HCT116 (cell line): Measurements from ENCODE around the gene ERC1. TPM values are rescaled to one million over a fixed set of nuclear protein-coding genes. Genes with fewer than 3 reads are reported as not detected.

Source experiments
- ATAC-seq: fragments of 200-7000 bp; cut with Tn5 transposase; 2 replicates; pipeline ENCODE4 v1.9.1; 2020; ENCODE audit warnings: mild to moderate bottlenecking, moderate library complexity
- BruUV-seq: library from RNA; stranded (reverse); fragments of 400-500 nt; replicated peaks from 2 replicates; lab custom pipeline; 2021; lab: Mats Ljungman, UMichigan
- CTCF ChIA-PET: fragments of 300-600 bp; sonication (Branson Sonifier 250); formaldehyde crosslinking; loops from one replicate; lab custom pipeline; 2021; ENCODE audit warnings: antibody characterized with exemption; lab: Charles Lee
- POLR2A ChIA-PET: fragments of 300-600, 350-600 bp; sonication (Branson Sonifier 250); formaldehyde crosslinking; loops from one replicate; lab custom pipeline; 2021; ENCODE audit warnings: antibody characterized with exemption; lab: Charles Lee
- RAD21 ChIA-PET, 2 experiments: fragments of 300-600 bp; sonication (Branson Sonifier 250); formaldehyde crosslinking; loops; one replicate each; lab custom pipeline; 2023; ENCODE audit warnings: low total read pairs in 2 of 2; ENCODE audit not compliant: uncharacterized antibody in 2 of 2, unreplicated experiment in 2 of 2, low non-redundant PET in 1 of 2; lab: Charles Lee
- DNase-seq: peaks from one replicate; pipeline ENCODE4 v3.0.0-alpha.2; 2010; ENCODE audit warnings: low read depth, low spot score
- H2AFZ ChIP-seq: fragments of 200-600 bp; shearing (Covaris generic), sonication (generic); 2 replicates; pipeline ENCODE4 v1.6.1; 2017; ENCODE audit warnings: low read depth, mixed run types, mixed read lengths, antibody characterized with exemption, low read length; ENCODE audit not compliant: poor library complexity, severe bottlenecking
- H3K27ac ChIP-seq: 2 replicates; pipeline ENCODE4 v1.5.1; 2012; ENCODE audit warnings: low read depth, low read length
- H3K27me3 ChIP-seq: fragments of 200-600 bp; sonication (generic); 2 replicates; pipeline ENCODE4 v1.6.1; 2016; ENCODE audit warnings: mixed run types, low read length, mixed read lengths; ENCODE audit not compliant: insufficient read depth
- H3K36me3 ChIP-seq, 2 experiments: fragments of 200-500 bp in 1 of 2; fragments of 200-600 bp in 1 of 2; sonication (Bioruptor generic) in 1 of 2; sonication (generic) in 1 of 2; 2 replicates each; pipeline versions ENCODE4 v1.5.1 to v1.6.1; 2014 to 2016; ENCODE audit warnings: low read length in 2 of 2, inconsistent platforms in 1 of 2, mixed read lengths in 1 of 2, mixed run types in 1 of 2; ENCODE audit not compliant: insufficient read depth in 2 of 2, control insufficient read depth in 1 of 2
- H3K4me1 ChIP-seq, 2 experiments: fragments of 200-600 bp in 1 of 2; sonication (generic) in 1 of 2; 2 replicates each; pipeline versions ENCODE4 v1.5.1 to v1.6.1; 2012 to 2017; ENCODE audit warnings: low read length in 2 of 2, inconsistent platforms in 1 of 2, mild to moderate bottlenecking in 1 of 2, mixed read lengths in 1 of 2, mixed run types in 1 of 2, moderate library complexity in 1 of 2; ENCODE audit not compliant: insufficient read depth in 2 of 2, control insufficient read depth in 1 of 2
- H3K4me2 ChIP-seq: fragments of 200-600 bp; sonication (generic); 2 replicates; pipeline ENCODE4 v1.6.1; 2017; ENCODE audit warnings: mixed run types, low read length, mixed read lengths
- H3K4me3 ChIP-seq, 2 experiments: fragments of 200-600 bp in 1 of 2; sonication (generic) in 1 of 2; replicated peaks in 1 of 2; 2 replicates each; pipeline ENCODE4 v1.5.1; 2011 to 2016; ENCODE audit warnings: low read length in 2 of 2, control low read depth in 1 of 2, low read depth in 1 of 2, mild to moderate bottlenecking in 1 of 2, mixed read lengths in 1 of 2, mixed run types in 1 of 2
- H3K79me2 ChIP-seq: fragments of 200-600 bp; sonication (generic); 2 replicates; pipeline ENCODE4 v1.6.1; 2017; ENCODE audit warnings: mild to moderate bottlenecking, mixed run types, low read length, moderate library complexity, mixed read lengths; ENCODE audit not compliant: insufficient read depth
- H3K9ac ChIP-seq: fragments of 200-600 bp; sonication (generic); 2 replicates; pipeline ENCODE4 v1.6.1; 2016; ENCODE audit warnings: low read length, mixed read lengths
- H3K9me2 ChIP-seq: fragments of 200-600 bp; sonication (generic), shearing (Covaris generic); 2 replicates; pipeline ENCODE4 v1.6.1; 2017; ENCODE audit warnings: mixed run types, mild to moderate bottlenecking, moderate library complexity; ENCODE audit not compliant: insufficient read depth
- H3K9me3 ChIP-seq, 2 experiments: fragments of 200-500 bp in 1 of 2; fragments of 200-600 bp in 1 of 2; sonication (Bioruptor generic) in 1 of 2; sonication (generic) in 1 of 2; 2 replicates each; pipeline ENCODE4 v1.6.1; 2014 to 2017; ENCODE audit warnings: low read length in 2 of 2, mixed read lengths in 2 of 2, inconsistent platforms in 1 of 2, low read depth in 1 of 2, mild to moderate bottlenecking in 1 of 2, mixed run types in 1 of 2, moderate library complexity in 1 of 2; ENCODE audit not compliant: control insufficient read depth in 1 of 2, insufficient read depth in 1 of 2
- H4K20me1 ChIP-seq: fragments of 200-600 bp; sonication (generic), shearing (Covaris generic); 2 replicates; pipeline ENCODE4 v1.6.1; 2017; ENCODE audit warnings: mixed run types, mild to moderate bottlenecking, moderate library complexity; ENCODE audit not compliant: insufficient read depth
- EGR1 ChIP-seq: IDR thresholded peaks from 2 replicates; pipeline ENCODE4 v1.6.1; 2012; ENCODE audit warnings: low read depth
- EZH2phosphoT487 ChIP-seq: fragments of 200-600 bp; IDR thresholded peaks from 2 replicates; pipeline ENCODE4 v1.6.1; 2018; ENCODE audit warnings: antibody characterized with exemption, borderline replicate concordance
- JUND ChIP-seq: IDR thresholded peaks from 2 replicates; pipeline ENCODE4 v1.6.1; 2012
- RAD21 ChIP-seq: IDR thresholded peaks from 2 replicates; pipeline ENCODE4 v1.6.1; 2012; ENCODE audit warnings: low read depth, mild to moderate bottlenecking
- SIN3A ChIP-seq: IDR thresholded peaks from 2 replicates; pipeline ENCODE4 v1.6.1; 2012; ENCODE audit warnings: low read depth
- SP1 ChIP-seq: IDR thresholded peaks from 2 replicates; pipeline ENCODE4 v1.6.1; 2012; ENCODE audit warnings: low read depth
- YY1 ChIP-seq: IDR thresholded peaks from 2 replicates; pipeline ENCODE4 v1.6.1; 2011; ENCODE audit warnings: low read length, low read depth, moderate library complexity, mild to moderate bottlenecking; ENCODE audit not compliant: insufficient replicate concordance; ENCODE audit errors: extremely low read depth
- intact Hi-C: fragments of 100-400 bp; cut with micrococcal nuclease; formaldehyde crosslinking; loops from 2 replicates; pipeline ENCODE4 v1.10.0; 2022
- total RNA-seq: library from RNA; stranded (reverse); gene quantifications from one replicate; pipeline ENCODE4 v1.2.1, GENCODE V29; 2021; ENCODE audit not compliant: unreplicated experiment
- TF ChIP-seq, protein P1 (sequence below): IDR thresholded peaks from 2 replicates; pipeline ENCODE4 v1.6.1; 2012
- TF ChIP-seq, protein P2 (sequence below): IDR thresholded peaks from 2 replicates; pipeline ENCODE4 v1.6.1; 2012
- TF ChIP-seq, protein P3 (sequence below): IDR thresholded peaks from 2 replicates; pipeline ENCODE4 v1.6.1; 2012; ENCODE audit warnings: low read depth

The ERC1 gene
- total RNA-seq, 1 experiment from 2014 or later = 41.9 TPM

DNA sequence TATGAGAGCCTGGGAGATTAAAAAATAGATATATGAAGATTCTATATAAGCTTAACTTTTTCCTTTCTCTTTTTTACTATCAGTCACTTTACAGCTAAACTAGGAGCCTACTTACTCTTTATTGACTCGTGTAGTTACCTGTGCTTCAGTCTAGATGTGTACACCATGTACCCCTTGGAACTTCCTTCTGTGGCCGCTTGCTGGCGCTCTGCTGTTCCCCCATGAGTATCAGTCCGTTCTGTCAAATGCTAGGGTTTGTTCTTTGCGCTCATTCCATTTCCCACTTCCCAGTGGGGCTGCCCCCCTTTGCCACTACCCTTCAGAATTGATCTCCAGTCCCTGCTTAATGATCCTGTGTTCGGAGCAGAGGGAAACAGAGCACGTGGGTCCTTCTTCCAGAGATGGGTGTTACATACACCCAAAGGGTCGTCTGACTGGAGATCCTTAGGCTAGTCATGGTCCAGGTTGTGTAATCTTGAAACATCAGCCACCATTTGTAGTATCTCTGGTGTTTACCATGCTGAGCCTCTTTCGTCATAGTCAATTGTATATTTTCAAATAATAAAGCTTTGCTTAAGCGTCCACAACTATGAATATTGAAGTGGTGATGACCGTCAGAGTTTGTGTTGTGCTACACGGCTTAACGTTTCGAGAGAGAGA, 443.4 kb downstream of the ERC1 start:
- H3K36me3 ChIP-seq = no peaks in the 10 kb centered on the region

More for the DNA sequence above, 443.4 kb downstream of the ERC1 start:
- no peak overlapping the region for H3K27ac ChIP-seq
- no peaks in the 10 kb centered on the region for H3K27me3 ChIP-seq
- no peaks in the 10 kb centered on the region for H3K4me1 ChIP-seq
- ChIA-PET POLR2A (interaction anchor here (0.6 kb wide), 1 partner anchor 11 kb away, joined by 3 read pairs; no protein-coding TSS in a partner anchor), RAD21 (interaction anchor here in 1 of 2 experiments (0.6 kb wide), 1 partner anchor 128 kb away, joined by 4 read pairs; no protein-coding TSS in a partner anchor), CTCF (interaction anchor here (0.5 kb wide), 1 partner anchor 11 kb away, joined by 3 read pairs; no protein-coding TSS in a partner anchor)
- BruUV-seq = no TSS peak
- DNase-seq (no peak), ATAC-seq (no peak)
- no peak overlapping the region for H3K9ac ChIP-seq
- H3K9me3 ChIP-seq = no peaks in the 10 kb centered on the region
- intact Hi-C loops = no loop called here
- TF ChIP-seq JUND = no peak
- TF ChIP-seq SIN3A = no peak
- TF ChIP-seq, protein P1, sequence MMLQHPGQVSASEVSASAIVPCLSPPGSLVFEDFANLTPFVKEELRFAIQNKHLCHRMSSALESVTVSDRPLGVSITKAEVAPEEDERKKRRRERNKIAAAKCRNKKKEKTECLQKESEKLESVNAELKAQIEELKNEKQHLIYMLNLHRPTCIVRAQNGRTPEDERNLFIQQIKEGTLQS = no peak
- TF ChIP-seq EGR1 = no peak
- no peak for TF ChIP-seq SP1
- TF ChIP-seq EZH2phosphoT487 = no peak
- TF ChIP-seq, protein P2, sequence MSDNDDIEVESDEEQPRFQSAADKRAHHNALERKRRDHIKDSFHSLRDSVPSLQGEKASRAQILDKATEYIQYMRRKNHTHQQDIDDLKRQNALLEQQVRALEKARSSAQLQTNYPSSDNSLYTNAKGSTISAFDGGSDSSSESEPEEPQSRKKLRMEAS = no peak
- TF ChIP-seq YY1 = no peak
- no peak for TF ChIP-seq RAD21
- TF ChIP-seq, protein P3, sequence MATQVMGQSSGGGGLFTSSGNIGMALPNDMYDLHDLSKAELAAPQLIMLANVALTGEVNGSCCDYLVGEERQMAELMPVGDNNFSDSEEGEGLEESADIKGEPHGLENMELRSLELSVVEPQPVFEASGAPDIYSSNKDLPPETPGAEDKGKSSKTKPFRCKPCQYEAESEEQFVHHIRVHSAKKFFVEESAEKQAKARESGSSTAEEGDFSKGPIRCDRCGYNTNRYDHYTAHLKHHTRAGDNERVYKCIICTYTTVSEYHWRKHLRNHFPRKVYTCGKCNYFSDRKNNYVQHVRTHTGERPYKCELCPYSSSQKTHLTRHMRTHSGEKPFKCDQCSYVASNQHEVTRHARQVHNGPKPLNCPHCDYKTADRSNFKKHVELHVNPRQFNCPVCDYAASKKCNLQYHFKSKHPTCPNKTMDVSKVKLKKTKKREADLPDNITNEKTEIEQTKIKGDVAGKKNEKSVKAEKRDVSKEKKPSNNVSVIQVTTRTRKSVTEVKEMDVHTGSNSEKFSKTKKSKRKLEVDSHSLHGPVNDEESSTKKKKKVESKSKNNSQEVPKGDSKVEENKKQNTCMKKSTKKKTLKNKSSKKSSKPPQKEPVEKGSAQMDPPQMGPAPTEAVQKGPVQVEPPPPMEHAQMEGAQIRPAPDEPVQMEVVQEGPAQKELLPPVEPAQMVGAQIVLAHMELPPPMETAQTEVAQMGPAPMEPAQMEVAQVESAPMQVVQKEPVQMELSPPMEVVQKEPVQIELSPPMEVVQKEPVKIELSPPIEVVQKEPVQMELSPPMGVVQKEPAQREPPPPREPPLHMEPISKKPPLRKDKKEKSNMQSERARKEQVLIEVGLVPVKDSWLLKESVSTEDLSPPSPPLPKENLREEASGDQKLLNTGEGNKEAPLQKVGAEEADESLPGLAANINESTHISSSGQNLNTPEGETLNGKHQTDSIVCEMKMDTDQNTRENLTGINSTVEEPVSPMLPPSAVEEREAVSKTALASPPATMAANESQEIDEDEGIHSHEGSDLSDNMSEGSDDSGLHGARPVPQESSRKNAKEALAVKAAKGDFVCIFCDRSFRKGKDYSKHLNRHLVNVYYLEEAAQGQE = no peak
- H2AFZ ChIP-seq = no peak overlapping the region
- no peaks in the 10 kb centered on the region for H4K20me1 ChIP-seq
- H3K9me2 ChIP-seq = no peaks in the 10 kb centered on the region
- H3K79me2 ChIP-seq = no peaks in the 10 kb centered on the region
- H3K4me2 ChIP-seq = no peak overlapping the region
- no peak overlapping the region for H3K4me3 ChIP-seq
